Activated naive CD4-positive, alpha-beta T cell treated with anti-CD3 and anti-CD28 coated beads, Interleukin-2, amount 10 ng/mL, durations not matched to agents 7 days and 5 days (primary cell): Measurements from ENCODE around the gene CLEC16A.
A peak's percentile ranks its signal among the peaks of the same experiment; 100 is the strongest.

Experiments
- CTCF ChIA-PET: fragments of 350-600 bp; sonication (Branson Sonifier 250); formaldehyde crosslinking; loops from one replicate; lab custom pipeline; 2021; ENCODE audit warnings: antibody characterized with exemption; lab: Charles Lee
- DNase-seq: peaks from one replicate; pipeline ENCODE4 v3.0.0-alpha.2; 2020
- H3K27ac Mint-ChIP-seq: one replicate; pipeline ENCODE4 v1.8.0; 2021; ENCODE audit warnings: mild to moderate bottlenecking, moderate library complexity, mixed read lengths
- H3K27me3 Mint-ChIP-seq: one replicate; pipeline ENCODE4 v1.8.0; 2021; ENCODE audit warnings: mild to moderate bottlenecking, mixed read lengths
- H3K36me3 Mint-ChIP-seq: one replicate; pipeline ENCODE4 v1.8.0; 2021; ENCODE audit warnings: mixed read lengths
- H3K4me1 Mint-ChIP-seq: one replicate; pipeline ENCODE4 v1.8.0; 2021; ENCODE audit warnings: mixed read lengths
- H3K4me3 Mint-ChIP-seq: one replicate; pipeline ENCODE4 v1.8.0; 2021; ENCODE audit warnings: mild to moderate bottlenecking, moderate library complexity, mixed read lengths
- H3K9me3 Mint-ChIP-seq: one replicate; pipeline ENCODE4 v1.8.0; 2021; ENCODE audit warnings: mixed read lengths

CLEC16A gene

DNA sequence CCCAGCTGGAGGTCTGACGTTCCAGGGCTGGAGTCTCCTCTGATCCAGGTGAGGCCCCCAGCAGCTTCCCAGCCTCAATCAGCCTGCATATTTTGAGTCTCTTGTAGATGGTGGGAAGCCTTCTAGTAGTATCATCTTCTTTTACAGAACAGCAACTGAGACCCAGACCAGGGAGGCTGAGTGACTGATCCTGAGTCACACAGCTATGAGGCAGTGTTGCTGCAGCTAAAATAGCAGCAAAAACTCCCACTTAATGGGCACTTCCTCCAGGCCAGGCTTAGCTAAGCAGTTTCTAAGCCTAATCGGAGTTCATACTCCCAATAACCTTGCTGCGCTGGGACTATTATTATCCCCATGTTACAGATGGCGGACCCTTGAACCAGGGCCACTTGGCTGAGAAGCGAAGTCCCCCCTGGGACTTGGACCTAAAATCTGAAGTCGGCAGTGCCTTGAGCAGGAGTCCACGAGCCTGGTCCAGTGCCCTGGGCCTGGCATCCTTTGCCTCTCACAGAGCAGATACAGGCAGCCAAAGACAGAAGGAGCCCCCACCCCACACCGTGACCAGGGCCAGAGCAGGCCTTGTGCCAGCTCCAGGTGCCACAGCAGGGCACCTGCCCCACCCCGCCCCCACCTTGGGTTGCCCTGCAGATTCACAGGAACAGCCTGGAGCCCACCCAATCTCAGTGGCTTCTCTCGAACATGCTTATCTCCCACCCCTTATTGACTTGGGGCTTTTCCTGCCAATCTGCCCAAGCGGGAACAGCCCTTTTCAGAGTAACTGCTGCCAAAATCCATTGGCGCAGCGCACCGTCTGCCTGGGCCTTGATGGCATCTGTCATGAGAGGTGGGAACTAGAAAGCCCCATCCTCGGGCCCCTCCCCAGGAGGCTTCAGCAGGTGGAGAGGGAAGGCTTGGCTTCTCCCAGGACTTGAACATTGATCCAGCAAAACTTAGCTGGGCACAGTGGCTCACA, 246.5 kb downstream of the CLEC16A start:
- H3K27ac Mint-ChIP-seq = no peak overlapping the region
- H3K4me3 Mint-ChIP-seq = no peak overlapping the region
- no peaks in the 10 kb centered on the region for H3K9me3 Mint-ChIP-seq
- DNase-seq = no peak
- H3K36me3 Mint-ChIP-seq = peaks cover 8% of the 10 kb centered on the region
- H3K4me1 Mint-ChIP-seq = peaks cover 50% of the 10 kb centered on the region
- H3K27me3 Mint-ChIP-seq = peaks cover 19% of the 10 kb centered on the region
- CTCF ChIA-PET = interaction anchor here (1.9 kb wide), 2 partner anchors 15 to 65 kb away, joined by 5 to 6 read pairs; partner anchors contain the start of gene SOCS1

GRCh38 chr16:11191665-11192064, 247.3 kb downstream of the CLEC16A start:
- peaks cover 57% of the 10 kb centered on the region for H3K4me1 Mint-ChIP-seq
- CTCF ChIA-PET = no interaction called here

GRCh38 chr16:11193494-11193893, 249.1 kb downstream of the CLEC16A start:
- no peaks in the 10 kb centered on the region for H3K9me3 Mint-ChIP-seq
- peaks cover 72% of the 10 kb centered on the region for H3K4me1 Mint-ChIP-seq
- peaks cover 19% of the 10 kb centered on the region for H3K27me3 Mint-ChIP-seq
- H3K36me3 Mint-ChIP-seq = peaks cover 13% of the 10 kb centered on the region
- CTCF ChIA-PET = interaction anchor here (0.6 kb wide), 1 partner anchor 222 kb away, joined by 3 read pairs; no protein-coding TSS in a partner anchor
- no peak overlapping the region for H3K4me3 Mint-ChIP-seq
- DNase-seq = no peak
- H3K27ac Mint-ChIP-seq = no peak overlapping the region

More at GRCh38 chr16:11191665-11192064, 247.3 kb downstream of the CLEC16A start:
- no peak for DNase-seq
- peaks cover 19% of the 10 kb centered on the region for H3K27me3 Mint-ChIP-seq
- peaks cover 9% of the 10 kb centered on the region for H3K36me3 Mint-ChIP-seq
- H3K27ac Mint-ChIP-seq = no peak overlapping the region
- no peak overlapping the region for H3K4me3 Mint-ChIP-seq
- H3K9me3 Mint-ChIP-seq = no peaks in the 10 kb centered on the region

GRCh38 chr16:11194913-11195312, 250.5 kb downstream of the CLEC16A start:
- Mint-ChIP-seq H3K27ac (peak overlapping the region; percentile 71), H3K27me3 (peaks cover 19% of the 10 kb centered on the region), H3K9me3 (no peaks in the 10 kb centered on the region), H3K4me3 (peak overlapping the region; percentile 6), H3K36me3 (peaks cover 13% of the 10 kb centered on the region), H3K4me1 (peaks cover 82% of the 10 kb centered on the region)
- DNase-seq = no peak
- CTCF ChIA-PET = interaction anchor here (1.3 kb wide), 1 partner anchor 223 kb away, joined by 3 read pairs; no protein-coding TSS in a partner anchor

DNA sequence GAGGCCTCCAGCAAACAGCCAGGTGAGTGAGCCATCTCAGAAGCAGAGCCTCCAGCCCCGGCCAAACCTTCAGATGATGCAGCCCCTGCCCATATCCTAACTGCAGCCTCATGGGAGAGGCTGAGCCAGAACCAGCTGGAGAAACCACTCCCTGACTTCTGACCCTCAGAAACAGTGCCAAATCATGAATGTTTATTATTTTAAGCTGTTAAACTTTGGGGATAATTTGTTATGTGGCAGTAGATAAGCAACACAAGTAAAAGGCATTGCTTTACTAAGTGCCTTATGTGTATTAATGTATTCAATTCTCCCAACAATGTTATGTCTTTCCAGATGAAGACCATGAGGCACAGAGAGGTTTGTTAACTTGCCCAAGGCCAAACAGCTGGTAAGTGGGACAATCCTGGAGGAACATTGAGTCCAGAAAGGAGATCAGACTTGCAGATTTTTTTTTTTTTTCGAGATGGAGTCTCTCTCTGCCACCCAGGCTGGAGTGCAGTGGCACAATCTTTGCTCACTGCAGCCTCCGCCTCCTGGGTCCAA, 252.0 kb downstream of the CLEC16A start:
- CTCF ChIA-PET = no interaction called here
- Mint-ChIP-seq H3K4me3 (no peak overlapping the region), H3K9me3 (no peaks in the 10 kb centered on the region), H3K27ac (no peak overlapping the region), H3K27me3 (peaks cover 20% of the 10 kb centered on the region), H3K4me1 (peaks cover 83% of the 10 kb centered on the region), H3K36me3 (peaks cover 13% of the 10 kb centered on the region)
- no peak for DNase-seq

DNA sequence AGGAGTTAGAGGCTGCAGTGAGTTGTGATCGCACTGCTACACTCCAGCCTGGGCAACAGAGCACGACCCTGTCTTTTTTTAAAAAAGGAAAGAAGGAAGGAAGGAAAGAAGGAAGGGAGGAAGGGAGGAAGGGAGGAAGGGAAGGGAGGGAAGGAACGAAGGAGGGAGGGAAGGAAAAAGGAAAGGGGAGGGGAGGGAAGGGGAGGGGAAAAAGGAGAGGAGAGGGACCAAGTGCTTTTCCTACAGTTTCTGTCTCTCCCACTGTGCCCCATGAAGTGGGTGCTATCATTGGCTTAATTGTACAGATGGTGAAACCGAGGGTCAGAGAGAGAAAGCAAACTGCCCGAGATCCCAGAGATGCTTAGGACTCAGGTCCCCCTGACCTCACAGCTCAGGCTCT, 254.0 kb downstream of the CLEC16A start:
- CTCF ChIA-PET = interaction anchor here (1.4 kb wide), 1 partner anchor 12 kb away, joined by 4 read pairs; no protein-coding TSS in a partner anchor
- no peak overlapping the region for H3K4me3 Mint-ChIP-seq
- peaks cover 26% of the 10 kb centered on the region for H3K27me3 Mint-ChIP-seq
- H3K9me3 Mint-ChIP-seq = no peaks in the 10 kb centered on the region
- H3K4me1 Mint-ChIP-seq = peaks cover 79% of the 10 kb centered on the region
- no peak for DNase-seq
- H3K27ac Mint-ChIP-seq = no peak overlapping the region
- H3K36me3 Mint-ChIP-seq = peaks cover 13% of the 10 kb centered on the region

DNA sequence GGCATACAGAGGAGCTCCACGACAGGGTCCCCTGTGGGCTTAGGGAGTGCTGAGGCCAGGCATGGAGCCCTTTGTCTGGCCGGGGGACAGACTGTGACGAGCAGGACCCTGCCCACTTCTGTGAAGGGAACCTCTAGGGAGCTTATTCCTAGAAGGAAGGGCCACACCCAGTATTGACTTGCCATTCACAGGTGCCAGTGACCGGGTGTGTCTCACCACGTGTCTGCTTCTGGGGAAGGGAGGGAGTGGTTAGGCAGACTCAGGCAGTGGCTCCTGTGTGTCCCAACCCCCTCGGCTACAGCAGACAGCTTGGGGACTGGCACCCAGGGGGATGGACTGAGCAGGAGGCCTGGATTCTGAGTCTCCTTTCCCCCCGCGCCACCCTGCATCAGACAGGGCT, 254.5 kb downstream of the CLEC16A start:
- H3K4me3 Mint-ChIP-seq = peak overlapping the region; percentile 12
- DNase-seq = peak; percentile 49
- peaks cover 75% of the 10 kb centered on the region for H3K4me1 Mint-ChIP-seq
- peak overlapping the region; percentile 62 for H3K27ac Mint-ChIP-seq
- CTCF ChIA-PET = interaction anchor here (1.4 kb wide), 1 partner anchor 12 kb away, joined by 4 read pairs; no protein-coding TSS in a partner anchor
- no peaks in the 10 kb centered on the region for H3K9me3 Mint-ChIP-seq
- H3K36me3 Mint-ChIP-seq = peaks cover 10% of the 10 kb centered on the region
- peaks cover 27% of the 10 kb centered on the region for H3K27me3 Mint-ChIP-seq

DNA sequence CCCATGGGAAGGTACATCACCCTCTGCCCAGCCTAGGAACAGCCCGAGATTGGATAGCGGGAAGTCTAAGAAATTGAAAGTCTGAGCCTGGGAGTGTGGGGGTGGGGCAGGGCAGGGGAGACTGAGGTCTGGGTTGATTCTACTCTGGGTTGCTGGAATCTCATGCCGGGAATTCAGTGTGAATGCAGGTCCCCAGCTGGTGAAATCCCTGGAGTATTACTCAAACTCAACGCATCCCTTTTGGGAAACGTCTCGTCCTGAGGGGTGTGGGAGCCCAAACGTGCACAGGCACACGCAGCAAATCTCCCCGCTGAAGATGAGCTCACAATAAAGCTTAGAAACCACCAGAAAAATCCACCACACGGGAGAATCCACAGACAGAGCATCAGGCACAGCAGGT, 256.2 kb downstream of the CLEC16A start:
- CTCF ChIA-PET = interaction anchor here (0.7 kb wide), 1 partner anchor 29 kb away, joined by 3 read pairs; no protein-coding TSS in a partner anchor
- no peak for DNase-seq
- Mint-ChIP-seq H3K9me3 (no peaks in the 10 kb centered on the region), H3K27me3 (peaks cover 40% of the 10 kb centered on the region), H3K36me3 (peaks cover 5% of the 10 kb centered on the region), H3K27ac (no peak overlapping the region), H3K4me1 (peaks cover 64% of the 10 kb centered on the region), H3K4me3 (no peak overlapping the region)

- no peak overlapping the region for H3K27ac Mint-ChIP-seq
- CTCF ChIA-PET = no interaction called here
Measured at GRCh38 chr16:11201498-11202259, 257.3 kb downstream of the CLEC16A start.

DNA sequence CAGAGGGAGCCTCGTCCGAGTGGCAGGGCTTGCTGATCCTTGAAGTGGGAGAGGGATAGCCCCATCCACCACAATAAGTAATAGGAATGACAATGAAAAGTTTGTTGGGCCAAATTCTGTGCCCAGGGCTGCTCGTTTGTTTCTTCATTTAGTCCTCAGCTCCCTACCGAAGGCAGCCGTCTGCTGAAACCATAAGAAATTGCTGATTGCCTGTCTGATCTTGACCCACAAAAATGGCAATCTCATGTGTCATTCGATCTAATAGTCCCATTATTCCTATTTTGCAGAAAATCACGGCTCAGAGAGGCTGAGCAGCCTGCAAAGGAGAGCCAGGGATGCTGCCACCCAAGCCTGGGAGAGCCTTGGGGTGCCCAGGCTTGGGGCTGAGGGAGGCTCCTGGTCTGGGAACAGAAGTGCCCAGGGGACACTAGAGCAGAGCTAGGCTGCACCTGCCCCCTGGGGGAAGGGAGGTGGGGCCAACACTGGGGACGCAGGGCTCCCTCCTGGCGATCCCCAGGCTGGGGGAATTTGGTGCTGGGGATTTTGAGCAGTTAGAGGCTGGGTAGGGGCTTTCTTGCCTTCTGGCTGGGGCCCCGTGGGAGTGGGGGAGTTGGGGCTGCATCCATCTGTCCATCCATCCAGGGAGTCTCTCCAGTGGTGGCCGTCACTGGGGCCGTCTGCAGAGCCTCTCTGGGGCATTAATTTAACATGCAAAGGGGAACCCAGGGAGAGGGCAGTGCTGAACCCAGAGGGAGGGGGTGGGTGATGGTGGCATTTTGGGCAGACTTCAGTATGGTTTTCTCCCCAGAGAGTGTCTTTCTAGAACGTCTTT, 258.1 kb downstream of the CLEC16A start:
- no peak overlapping the region for H3K27ac Mint-ChIP-seq
- DNase-seq = no peak
- peaks cover 7% of the 10 kb centered on the region for H3K36me3 Mint-ChIP-seq

More at GRCh38 chr16:11201498-11202259, 257.3 kb downstream of the CLEC16A start:
- H3K27me3 Mint-ChIP-seq = peaks cover 41% of the 10 kb centered on the region
- H3K4me1 Mint-ChIP-seq = peaks cover 63% of the 10 kb centered on the region
- H3K36me3 Mint-ChIP-seq = peaks cover 4% of the 10 kb centered on the region
- H3K9me3 Mint-ChIP-seq = no peaks in the 10 kb centered on the region
- H3K4me3 Mint-ChIP-seq = no peak overlapping the region
- no peak for DNase-seq

GRCh38 chr16:11203111-11203623, 258.8 kb downstream of the CLEC16A start:
- CTCF ChIA-PET = no interaction called here
- no peak overlapping the region for H3K4me3 Mint-ChIP-seq
- peaks cover 60% of the 10 kb centered on the region for H3K4me1 Mint-ChIP-seq
- no peak for DNase-seq
- H3K27me3 Mint-ChIP-seq = peaks cover 41% of the 10 kb centered on the region
- peak overlapping the region; percentile 52 for H3K27ac Mint-ChIP-seq
- H3K9me3 Mint-ChIP-seq = peaks cover 9% of the 10 kb centered on the region
- H3K36me3 Mint-ChIP-seq = peaks cover 6% of the 10 kb centered on the region

More for the DNA sequence above, 258.1 kb downstream of the CLEC16A start:
- H3K27me3 Mint-ChIP-seq = peaks cover 41% of the 10 kb centered on the region
- H3K9me3 Mint-ChIP-seq = peaks cover 3% of the 10 kb centered on the region
- no peak overlapping the region for H3K4me3 Mint-ChIP-seq
- CTCF ChIA-PET = no interaction called here
- H3K4me1 Mint-ChIP-seq = peaks cover 66% of the 10 kb centered on the region

DNA sequence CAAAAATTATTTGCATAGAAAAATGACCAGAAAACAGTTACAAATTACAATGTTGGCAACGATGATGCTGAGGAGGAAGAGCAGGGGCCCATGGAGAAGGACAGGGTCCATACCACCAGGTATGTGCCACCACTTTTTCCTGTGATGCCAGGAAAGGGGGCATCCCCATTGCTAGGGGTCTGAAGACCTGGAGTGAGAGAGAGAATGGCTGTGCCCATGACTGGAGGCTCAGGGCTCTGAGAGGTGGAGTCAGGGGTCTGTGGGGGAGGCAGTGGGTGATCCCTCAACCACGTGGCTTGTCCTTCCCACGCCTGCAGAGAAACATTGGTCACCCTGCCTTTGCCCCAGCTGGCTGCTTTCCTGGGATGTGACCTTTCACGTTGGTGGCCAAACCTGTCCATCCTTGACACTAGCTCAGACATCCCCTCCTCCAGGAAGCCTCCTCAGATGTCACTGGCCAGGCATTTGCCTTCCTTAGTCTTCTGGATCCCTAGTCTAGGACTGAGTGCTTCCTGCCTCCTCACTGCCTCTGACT, 260.2 kb downstream of the CLEC16A start:
- no peak for DNase-seq
- Mint-ChIP-seq H3K4me3 (no peak overlapping the region), H3K36me3 (peaks cover 8% of the 10 kb centered on the region), H3K27ac (no peak overlapping the region), H3K9me3 (peaks cover 13% of the 10 kb centered on the region), H3K27me3 (peaks cover 41% of the 10 kb centered on the region), H3K4me1 (peaks cover 46% of the 10 kb centered on the region)
- CTCF ChIA-PET = interaction anchor here (1.7 to 4.7 kb wide), 2 partner anchors 14 kb away, joined by 5 to 19 read pairs; no protein-coding TSS in a partner anchor
